NCI-H82 (cell line): ENCODE data around the gene WDTC1.

Experiments
- DNase-seq: peaks from one replicate; lab custom pipeline; 2025; lab: John Stamatoyannopoulos, UW

Gene WDTC1

GRCh38 chr1:27301582-27302199, 67.3 kb downstream of the WDTC1 start:
- DNase-seq, result no peak

GRCh38 chr1:27302612-27303011, 68.2 kb downstream of the WDTC1 start:
- DNase-seq, result no peak

DNA sequence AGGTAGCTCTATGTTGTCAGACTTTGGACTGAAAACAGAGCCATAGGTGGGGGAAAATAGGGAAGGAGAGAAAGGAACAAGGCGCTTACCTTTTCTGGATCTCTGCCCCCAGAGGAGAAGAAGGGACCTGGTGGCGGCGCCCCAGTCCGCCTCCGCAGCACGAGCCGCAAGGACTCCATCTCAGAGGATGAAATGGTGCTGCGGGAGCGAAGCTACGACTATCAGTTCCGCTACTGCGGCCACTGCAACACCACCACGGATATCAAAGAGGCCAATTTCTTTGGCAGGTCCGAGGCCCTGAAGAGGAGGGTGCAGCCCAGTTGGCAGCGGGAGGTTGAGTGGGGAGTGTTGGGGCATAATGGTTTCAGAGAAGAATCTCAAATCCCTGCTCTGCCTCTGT, 69.1 kb downstream of the WDTC1 start:
- no peak for DNase-seq

GRCh38 chr1:27306071-27306470, 71.6 kb downstream of the WDTC1 start:
- no peak for DNase-seq

GRCh38 chr1:27306892-27307761, 72.7 kb downstream of the WDTC1 start:
- DNase-seq, result peak; percentile 80

- peak; percentile 66 for DNase-seq
Measured at GRCh38 chr1:27307874-27308598, 73.6 kb downstream of the WDTC1 start.

- no peak for DNase-seq
Measured at GRCh38 chr1:27314169-27314568, 79.7 kb downstream of the WDTC1 start.

GRCh38 chr1:27314737-27315136, 80.3 kb downstream of the WDTC1 start:
- no peak for DNase-seq

GRCh38 chr1:27316860-27317259, 82.4 kb downstream of the WDTC1 start:
- no peak for DNase-seq

- DNase-seq, result peak; percentile 69
Measured at GRCh38 chr1:27318136-27318535, 83.7 kb downstream of the WDTC1 start.

- DNase-seq, result peak; percentile 97
Measured at GRCh38 chr1:27318596-27318995, 84.2 kb downstream of the WDTC1 start.

DNA sequence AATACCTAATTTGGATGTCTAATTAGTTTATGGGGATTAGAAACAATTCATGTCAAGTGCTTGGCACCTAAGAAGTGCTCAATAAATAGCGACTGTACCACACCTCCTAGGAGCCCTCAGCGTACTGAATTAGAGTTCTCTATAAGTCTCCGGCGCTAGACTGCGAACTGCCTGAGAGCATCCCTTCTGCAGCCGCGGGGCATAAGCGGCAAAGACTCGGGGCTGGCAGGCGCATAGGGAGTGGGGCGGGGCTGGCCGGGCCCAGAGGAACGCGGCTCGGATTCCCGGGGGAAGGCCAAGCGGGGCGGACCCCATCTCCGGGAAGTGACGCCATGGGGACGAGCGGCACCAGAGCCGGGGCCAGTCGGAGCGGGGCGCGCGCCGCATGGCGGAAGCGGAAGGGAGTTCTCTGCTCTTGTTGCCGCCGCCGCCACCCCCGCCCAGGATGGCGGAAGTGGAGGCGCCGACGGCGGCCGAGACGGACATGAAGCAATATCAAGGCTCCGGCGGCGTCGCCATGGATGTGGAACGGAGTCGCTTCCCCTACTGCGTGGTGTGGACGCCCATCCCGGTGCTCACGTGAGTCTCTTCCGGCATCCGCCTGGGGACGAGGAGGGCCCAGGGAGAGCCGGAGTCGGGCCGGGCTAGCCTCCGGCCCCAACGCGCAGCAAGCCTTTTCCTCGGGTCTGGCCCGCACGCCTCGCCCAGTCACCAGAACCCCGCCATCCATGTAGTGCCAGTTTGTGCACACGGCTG, 87.6 kb downstream of the WDTC1 start, which contains the start of gene TMEM222:
Gene TMEM222 (plus strand): TSS at position 351 of the 756 bp plus-strand sequence. CDS start 35 bp downstream, at position 386.
- DNase-seq, result peak; percentile 99

- no peak for DNase-seq
Measured at GRCh38 chr1:27322569-27323240, 88.3 kb downstream of the WDTC1 start.

GRCh38 chr1:27325286-27325685, 90.9 kb downstream of the WDTC1 start:
- no peak for DNase-seq

- no peak for DNase-seq
Measured at GRCh38 chr1:27327964-27328363, 93.5 kb downstream of the WDTC1 start.

DNA sequence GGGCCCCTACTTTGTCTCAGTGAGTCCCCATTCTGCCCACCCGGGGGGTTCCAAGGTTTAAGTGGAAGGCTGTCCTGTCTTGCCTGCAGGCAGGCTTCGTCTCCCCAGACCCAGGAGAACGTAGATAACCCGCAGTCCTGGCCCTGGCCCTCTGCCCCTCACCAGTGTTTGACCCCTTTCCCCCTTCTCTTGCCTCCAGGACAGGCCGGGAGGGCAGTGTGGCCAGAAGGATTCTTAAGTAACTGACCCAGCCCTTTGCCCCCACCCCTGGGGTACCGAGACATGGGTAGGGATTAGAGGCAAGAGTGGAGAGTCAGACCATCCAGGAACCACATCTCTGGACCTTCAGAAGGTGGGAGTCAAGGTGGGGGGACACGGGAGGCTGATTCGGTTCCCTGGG, 96.4 kb downstream of the WDTC1 start:
- no peak for DNase-seq

DNA sequence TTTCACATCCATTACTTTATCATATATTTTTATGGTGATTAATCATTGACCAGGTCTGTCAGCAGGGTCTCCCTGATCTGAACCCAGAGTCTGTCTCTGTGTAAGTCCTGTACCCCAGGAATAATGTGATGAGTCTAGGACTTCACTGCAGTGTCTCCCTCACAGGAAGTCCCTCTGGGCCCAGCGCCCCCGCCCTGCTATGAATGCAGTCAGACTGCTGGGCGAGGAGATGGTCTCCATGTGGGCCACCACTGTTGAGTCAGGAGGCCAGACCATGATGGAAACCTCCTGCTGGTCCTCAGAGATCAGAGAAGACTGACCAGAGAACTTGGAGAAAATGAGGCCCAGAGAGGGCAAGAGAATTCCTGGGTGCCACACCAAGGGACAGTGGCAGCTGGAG, 97.0 kb downstream of the WDTC1 start:
- no peak for DNase-seq

GRCh38 chr1:27331922-27332321, 97.5 kb downstream of the WDTC1 start:
- DNase-seq, result no peak

- DNase-seq, result peak; percentile 81
Measured at GRCh38 chr1:27332536-27333281, 98.3 kb downstream of the WDTC1 start.

DNA sequence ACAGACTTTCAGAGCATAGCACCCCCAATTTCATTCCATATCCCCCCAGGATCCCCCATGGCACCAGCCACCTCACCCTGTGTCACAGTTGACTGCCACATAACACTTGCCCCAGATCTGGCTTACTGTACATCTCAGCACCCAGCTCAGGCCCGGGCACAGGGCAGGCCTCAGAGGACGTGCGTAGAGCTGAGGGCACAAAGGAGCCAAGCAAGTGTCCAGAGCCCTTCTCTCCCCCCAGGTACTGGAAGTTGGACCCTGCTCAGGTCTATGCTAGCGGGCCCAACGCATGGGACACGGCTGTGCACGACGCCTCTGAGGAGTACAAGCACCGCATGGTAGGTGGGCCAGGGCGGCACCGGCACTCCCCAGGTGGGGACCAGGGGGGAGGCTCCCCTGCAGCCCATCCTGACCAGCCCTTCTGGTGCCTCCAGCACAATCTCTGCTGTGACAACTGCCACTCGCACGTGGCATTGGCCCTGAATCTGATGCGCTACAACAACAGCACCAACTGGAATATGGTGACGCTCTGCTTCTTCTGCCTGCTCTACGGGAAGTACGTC, 99.4 kb downstream of the WDTC1 start:
- no peak for DNase-seq
